Neural cell (in vitro differentiated cells): ENCODE measurements around the gene MYCBP2.

Source experiments
- EP300 ChIP-seq: fragments of 450-650 bp; conservative IDR thresholded peaks from 2 replicates; pipeline ENCODE4 v1.6.1; 2014; ENCODE audit warnings: antibody characterized with exemption, mild to moderate bottlenecking, moderate library complexity; ENCODE audit not compliant: poor library complexity, severe bottlenecking
- SMC3 ChIP-seq: fragments of 450-650 bp; conservative IDR thresholded peaks from 2 replicates; pipeline ENCODE4 v1.6.1; 2014; ENCODE audit warnings: antibody characterized with exemption, mild to moderate bottlenecking, moderate library complexity; ENCODE audit not compliant: poor library complexity

DNA sequence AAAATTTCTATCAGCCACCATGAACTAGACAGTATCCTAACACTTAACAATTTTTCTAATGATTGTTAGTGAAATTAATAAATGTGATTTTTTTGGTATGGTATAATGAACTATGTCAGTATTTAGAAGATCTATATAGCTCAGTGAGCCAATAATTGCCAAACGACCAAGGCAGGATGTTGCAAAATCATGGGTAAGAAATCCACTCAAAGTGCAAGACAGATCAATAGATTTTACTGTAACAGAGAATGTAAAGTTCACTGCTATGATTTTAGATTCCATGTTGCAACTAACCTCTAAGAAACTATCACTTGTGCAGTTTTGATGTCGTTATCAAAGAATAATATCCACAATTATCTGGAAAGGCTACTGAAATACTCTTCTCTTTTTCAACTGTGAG is 44.0 kb upstream of the MYCBP2 start:
- TF ChIP-seq SMC3, result no peak
- no peak for TF ChIP-seq EP300
